Upper lobe of right lung (tissue), 1 donor: ENCODE data around the gene NRP1. TPM values are rescaled to one million over a fixed set of nuclear protein-coding genes. Genes with fewer than 3 reads are reported as not detected.

Experiments used
- ATAC-seq: fragments of 200-7000 bp; cut with Tn5 transposase; one replicate; pipeline ENCODE4 v1.9.1; 2020; ENCODE audit warnings: mild to moderate bottlenecking, moderate library complexity
- DNase-seq: peaks from one replicate; pipeline ENCODE4 v3.0.0-alpha.2; 2020
- H3K27ac ChIP-seq: fragments of 200-600 bp; one replicate; pipeline ENCODE4 v1.8.0; 2022
- H3K27me3 ChIP-seq: fragments of 200-600 bp; one replicate; pipeline ENCODE4 v1.8.0; 2022; ENCODE audit warnings: mild to moderate bottlenecking
- H3K36me3 ChIP-seq: fragments of 200-600 bp; one replicate; pipeline ENCODE4 v1.8.0; 2022
- H3K4me1 ChIP-seq: fragments of 200-600 bp; one replicate; pipeline ENCODE4 v1.8.0; 2022
- H3K4me3 ChIP-seq: fragments of 200-600 bp; one replicate; pipeline ENCODE4 v1.8.0; 2022; ENCODE audit warnings: mild to moderate bottlenecking
- H3K9me3 ChIP-seq: fragments of 200-600 bp; one replicate; pipeline ENCODE4 v1.8.0; 2022
- intact Hi-C: fragments of 100-400 bp; cut with DNase I; formaldehyde crosslinking; loops from one replicate; pipeline ENCODE4 v1.11.0; 2022
- total RNA-seq: library from RNA; stranded (reverse); fragmentation: NEBNext Ultra II Directional; extraction: Animal tissue kit (Norgen Biotek cat#: 25700); gene quantifications from one replicate; pipeline ENCODE4 v1.2.1, GENCODE V29; 2021
- TF ChIP-seq, protein P1 (sequence below): fragments of 200-600 bp; IDR thresholded peaks from one replicate; pipeline ENCODE4 v1.8.0; 2022; ENCODE audit warnings: antibody characterized with exemption
- donor health status: DM: no; HTN: yes; CAD: no; lungs with severe emphysema.

Gene NRP1
- total RNA-seq, 1 donor from 2014 or later = 139 TPM

DNA sequence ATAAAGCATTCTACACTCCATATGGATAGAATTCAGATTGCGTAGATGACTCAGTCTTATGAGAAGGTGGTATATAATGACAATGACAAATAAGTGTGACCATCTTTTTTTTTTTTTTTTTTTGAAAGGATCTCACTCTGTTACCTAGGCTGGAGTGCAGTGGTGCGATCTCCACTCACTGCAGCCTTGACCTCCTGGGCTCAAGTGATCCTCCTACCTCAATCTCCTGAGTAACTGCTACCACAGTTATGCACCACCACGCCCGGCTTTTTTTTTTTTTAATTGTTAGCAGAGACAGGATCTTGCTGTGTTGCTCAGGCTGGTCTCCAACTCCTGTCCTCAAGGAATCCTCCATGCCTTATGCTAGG, 43.2 kb upstream of the NRP1 start:
- TF ChIP-seq, protein P1, sequence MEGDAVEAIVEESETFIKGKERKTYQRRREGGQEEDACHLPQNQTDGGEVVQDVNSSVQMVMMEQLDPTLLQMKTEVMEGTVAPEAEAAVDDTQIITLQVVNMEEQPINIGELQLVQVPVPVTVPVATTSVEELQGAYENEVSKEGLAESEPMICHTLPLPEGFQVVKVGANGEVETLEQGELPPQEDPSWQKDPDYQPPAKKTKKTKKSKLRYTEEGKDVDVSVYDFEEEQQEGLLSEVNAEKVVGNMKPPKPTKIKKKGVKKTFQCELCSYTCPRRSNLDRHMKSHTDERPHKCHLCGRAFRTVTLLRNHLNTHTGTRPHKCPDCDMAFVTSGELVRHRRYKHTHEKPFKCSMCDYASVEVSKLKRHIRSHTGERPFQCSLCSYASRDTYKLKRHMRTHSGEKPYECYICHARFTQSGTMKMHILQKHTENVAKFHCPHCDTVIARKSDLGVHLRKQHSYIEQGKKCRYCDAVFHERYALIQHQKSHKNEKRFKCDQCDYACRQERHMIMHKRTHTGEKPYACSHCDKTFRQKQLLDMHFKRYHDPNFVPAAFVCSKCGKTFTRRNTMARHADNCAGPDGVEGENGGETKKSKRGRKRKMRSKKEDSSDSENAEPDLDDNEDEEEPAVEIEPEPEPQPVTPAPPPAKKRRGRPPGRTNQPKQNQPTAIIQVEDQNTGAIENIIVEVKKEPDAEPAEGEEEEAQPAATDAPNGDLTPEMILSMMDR = no peak
- H3K27me3 ChIP-seq = no peaks in the 10 kb centered on the region
- H3K36me3 ChIP-seq = no peaks in the 10 kb centered on the region
- H3K27ac ChIP-seq = no peak overlapping the region
- intact Hi-C loops = no loop called here
- no peaks in the 10 kb centered on the region for H3K4me1 ChIP-seq
- no peak overlapping the region for H3K4me3 ChIP-seq
- ATAC-seq (no peak), DNase-seq (no peak)
- no peaks in the 10 kb centered on the region for H3K9me3 ChIP-seq

DNA sequence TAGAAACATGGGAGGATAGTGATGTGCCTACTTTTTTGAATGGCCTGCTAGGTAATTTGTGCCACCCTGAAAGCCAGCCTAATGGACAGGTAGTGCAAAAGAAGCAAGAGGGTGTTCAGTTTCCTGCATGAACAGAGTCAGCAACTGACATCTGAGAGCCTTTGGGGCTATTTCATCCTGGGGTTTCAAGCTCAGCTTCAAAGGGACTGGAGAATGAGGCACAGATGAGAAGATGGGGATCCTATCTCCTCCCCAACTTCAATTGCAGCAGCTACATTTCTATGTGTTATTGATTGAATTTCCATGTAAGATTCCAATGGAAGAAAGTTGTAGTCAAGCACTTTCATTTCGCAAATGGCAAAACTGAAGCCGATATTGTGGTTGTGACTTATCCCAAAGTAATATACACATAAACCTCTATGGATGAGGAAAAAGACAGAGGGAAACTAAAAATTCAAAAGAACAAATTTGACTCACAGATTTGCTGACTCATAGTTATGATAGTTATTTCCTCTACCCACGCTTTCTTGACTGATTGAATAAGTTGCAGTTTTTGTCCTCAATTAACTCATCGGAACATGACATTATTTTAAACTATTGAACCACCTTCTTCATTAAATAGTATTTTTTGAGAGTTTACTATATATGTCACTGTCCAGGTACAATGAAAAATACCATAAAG, 42.6 kb upstream of the NRP1 start:
- ATAC-seq = no peak
- TF ChIP-seq, protein P1 = no peak

DNA sequence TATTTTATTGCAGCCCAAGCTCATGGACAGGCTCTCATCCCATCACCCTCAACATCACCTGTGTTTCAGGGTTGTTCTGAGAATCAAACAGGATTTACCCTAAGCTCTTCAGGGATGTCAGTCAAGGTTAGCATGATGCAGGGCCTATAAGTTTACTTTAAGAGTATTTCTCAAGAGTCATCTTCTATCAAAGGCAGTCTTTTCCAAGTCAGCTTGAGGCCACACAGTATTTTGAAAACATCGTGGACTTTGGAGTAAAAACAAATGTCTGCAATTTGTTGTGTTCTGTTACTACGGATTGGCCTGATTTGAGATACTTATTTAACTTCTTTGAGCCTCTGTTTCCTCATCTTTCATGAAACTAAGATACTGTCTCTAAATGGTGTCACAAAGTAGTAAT, 42.0 kb upstream of the NRP1 start:
- Histone ChIP-seq H3K27me3 (no peaks in the 10 kb centered on the region), H3K4me1 (no peaks in the 10 kb centered on the region), H3K36me3 (no peaks in the 10 kb centered on the region), H3K9me3 (no peaks in the 10 kb centered on the region), H3K27ac (no peak overlapping the region), H3K4me3 (no peak overlapping the region)
- intact Hi-C loops = no loop called here
- ATAC-seq (no peak), DNase-seq (no peak)
- TF ChIP-seq, protein P1 = no peak

More for the DNA sequence above, 42.6 kb upstream of the NRP1 start:
- Histone ChIP-seq H3K27me3 (no peaks in the 10 kb centered on the region), H3K9me3 (no peaks in the 10 kb centered on the region), H3K4me1 (no peaks in the 10 kb centered on the region), H3K4me3 (no peak overlapping the region), H3K36me3 (no peaks in the 10 kb centered on the region), H3K27ac (no peak overlapping the region)
- intact Hi-C loops = no loop called here
- DNase-seq = no peak

DNA sequence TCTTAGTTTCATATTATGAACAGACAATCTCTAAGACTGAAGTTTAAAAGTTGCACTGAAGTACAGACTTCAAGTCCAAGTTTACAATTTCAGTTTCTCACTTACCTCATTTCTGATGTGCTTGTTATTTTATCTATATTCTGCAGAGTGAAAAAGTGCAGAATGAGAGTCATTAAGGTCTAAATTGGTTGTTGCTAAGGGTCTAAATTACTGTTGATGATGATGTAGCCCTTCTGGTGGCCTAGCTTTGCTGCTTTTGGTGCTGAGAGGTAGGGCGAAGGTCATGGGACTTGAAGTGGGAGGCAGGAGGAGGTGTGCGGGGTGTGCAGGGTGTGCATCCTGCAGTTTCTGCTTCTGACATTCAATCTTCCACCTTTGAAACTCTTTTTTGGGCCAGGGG, 38.8 kb upstream of the NRP1 start:
- Histone ChIP-seq H3K4me3 (no peak overlapping the region), H3K36me3 (no peaks in the 10 kb centered on the region), H3K4me1 (no peaks in the 10 kb centered on the region), H3K9me3 (no peaks in the 10 kb centered on the region), H3K27me3 (no peaks in the 10 kb centered on the region), H3K27ac (no peak overlapping the region)
- ATAC-seq (no peak), DNase-seq (no peak)
- TF ChIP-seq, protein P1 = no peak
- intact Hi-C loops = no loop called here

DNA sequence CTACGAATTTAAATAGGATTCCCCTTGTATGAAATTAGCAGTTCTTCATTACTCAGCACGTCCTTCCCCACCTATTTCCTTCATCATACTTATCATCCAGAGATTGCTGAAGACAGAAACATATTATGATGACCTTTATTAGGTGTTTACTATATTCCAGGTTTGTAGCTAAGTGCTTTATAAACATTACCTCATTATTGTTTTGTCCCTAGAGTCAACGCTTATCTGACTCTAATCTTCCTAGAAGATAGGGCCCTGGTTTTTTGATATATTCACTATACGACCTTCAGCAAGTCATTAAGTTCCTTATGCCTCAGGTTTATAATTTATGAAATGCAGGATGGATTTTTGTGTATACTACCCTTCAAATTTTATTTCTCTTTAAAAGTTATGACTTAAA, 36.8 kb upstream of the NRP1 start:
- H3K27me3 ChIP-seq = no peaks in the 10 kb centered on the region
- TF ChIP-seq, protein P1 = no peak
- intact Hi-C loops = no loop called here
- no peaks in the 10 kb centered on the region for H3K4me1 ChIP-seq
- ATAC-seq = no peak
- no peak for DNase-seq
- H3K4me3 ChIP-seq = no peak overlapping the region
- H3K9me3 ChIP-seq = peaks cover 6% of the 10 kb centered on the region
- H3K27ac ChIP-seq = no peak overlapping the region
- H3K36me3 ChIP-seq = no peaks in the 10 kb centered on the region

DNA sequence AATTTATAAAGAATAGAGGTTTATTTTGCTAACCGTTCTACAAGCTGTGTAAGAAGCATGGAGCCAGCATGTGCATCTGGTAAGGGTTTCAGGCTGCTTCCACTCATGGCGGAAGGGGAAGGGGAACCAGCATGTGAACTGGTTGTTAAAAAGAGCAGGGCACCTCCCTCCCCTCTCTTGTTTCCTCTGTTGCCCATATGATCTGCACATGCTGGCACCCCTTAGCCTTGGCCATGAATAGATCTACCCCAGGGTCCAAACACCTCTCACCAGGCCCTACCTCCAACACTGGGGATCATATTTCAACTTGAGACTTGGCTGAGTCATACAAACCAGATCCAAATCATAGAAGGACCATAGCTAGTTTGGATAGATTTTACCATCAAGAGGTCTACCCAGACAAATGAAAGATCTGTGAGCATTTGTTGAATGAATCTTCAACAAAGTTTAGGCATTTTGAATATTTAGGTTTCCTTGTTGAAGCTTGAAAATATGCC, 36.0 kb upstream of the NRP1 start:
- DNase-seq (no peak), ATAC-seq (no peak)
- H3K4me3 ChIP-seq = no peak overlapping the region
- TF ChIP-seq, protein P1 = no peak
- no peaks in the 10 kb centered on the region for H3K27me3 ChIP-seq
- H3K9me3 ChIP-seq = peaks cover 6% of the 10 kb centered on the region
- H3K27ac ChIP-seq = no peak overlapping the region
- no peaks in the 10 kb centered on the region for H3K36me3 ChIP-seq
- no peaks in the 10 kb centered on the region for H3K4me1 ChIP-seq
- intact Hi-C loops = no loop called here
